ENCODE data around the gene NFKB2. TPM values are rescaled to one million over a fixed set of nuclear protein-coding genes. Genes with fewer than 3 reads are reported as not detected.
A peak's percentile ranks its signal among the peaks of the same experiment; 100 is the strongest.

NFKB2 gene
- 10 to 100 TPM; 13.7 to 54.4 (median 28.8) TPM for total RNA-seq

- no peak for TF ChIP-seq CTCF (IDR thresholded peaks at IDR 0.05)
- DNase-seq (ENCODE audit: low spot score) (peak; percentile 82), ATAC-seq (ENCODE audit: low FRiP score) (peak; percentile 61)
Observed at GRCh38 chr10:102395400-102396316, at the start of gene NFKB2. NFKB2 (plus strand) TSS chr10:102395705; CDS start chr10:102395960, 255 bp downstream.

- no peak for TF ChIP-seq CTCF (IDR thresholded peaks at IDR 0.05)
- no peak for DNase-seq (ENCODE audit: low spot score)
- no peak for ATAC-seq (ENCODE audit: low FRiP score)
Observed at GRCh38 chr10:102347236-102347828, 48.2 kb upstream of the NFKB2 start.

- TF ChIP-seq CTCF (IDR thresholded peaks at IDR 0.05) = peak in 1 of 3 donors; percentile 58
- DNase-seq (ENCODE audit: low spot score) = peak; percentile 62
- peak; percentile 46 for ATAC-seq (ENCODE audit: low FRiP score)
Observed at GRCh38 chr10:102352066-102352715, 43.3 kb upstream of the NFKB2 start.

GRCh38 chr10:102354451-102354850, 41.1 kb upstream of the NFKB2 start:
- no peak for DNase-seq (ENCODE audit: low spot score)
- no peak for ATAC-seq (ENCODE audit: low FRiP score)
- no peak for TF ChIP-seq CTCF (IDR thresholded peaks at IDR 0.05)

- TF ChIP-seq CTCF (IDR thresholded peaks at IDR 0.05) = no peak
Observed at GRCh38 chr10:102358712-102359382, 36.7 kb upstream of the NFKB2 start.

GRCh38 chr10:102367441-102367840, 28.1 kb upstream of the NFKB2 start:
- no peak for DNase-seq (ENCODE audit: low spot score)
- no peak for ATAC-seq (ENCODE audit: low FRiP score)
- TF ChIP-seq CTCF (IDR thresholded peaks at IDR 0.05) = no peak

More at GRCh38 chr10:102358712-102359382, 36.7 kb upstream of the NFKB2 start:
- ATAC-seq (ENCODE audit: low FRiP score) = no peak
- no peak for DNase-seq (ENCODE audit: low spot score)
